GM21360 (cell line): ENCODE results near the gene TRMT44.
"Not testable (repeated sequence)": the region's sequence is repeated elsewhere in the genome, so short reads cannot be mapped to it uniquely, and the experiment has no call there.

Source experiments
- ATAC-seq: cut with Tn5 transposase; IDR thresholded peaks from one replicate; pipeline ENCODE4 v1.9.1; 2021; ENCODE audit warnings: mild to moderate bottlenecking, moderate library complexity; ENCODE audit not compliant: unreplicated experiment

TRMT44 gene

DNA sequence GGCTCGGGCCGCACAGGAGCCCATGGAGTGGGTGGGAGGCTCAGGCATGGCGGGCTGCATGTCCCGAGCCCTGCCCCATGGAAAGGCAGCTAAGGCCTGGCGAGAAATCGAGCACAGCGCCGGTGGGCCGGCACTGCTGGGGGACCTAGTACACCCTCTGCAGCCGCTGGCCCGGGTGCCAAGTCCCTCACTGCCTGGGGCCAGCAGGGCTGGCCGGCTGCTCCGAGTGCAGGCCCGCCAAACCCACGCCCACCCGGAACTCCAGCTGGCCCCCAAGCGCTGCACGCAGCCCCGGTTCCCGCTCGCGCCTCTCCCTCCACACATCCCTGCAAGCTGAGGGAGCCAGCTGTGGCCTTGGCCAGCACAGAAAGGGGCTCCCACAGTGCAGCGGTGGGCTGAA, 50.9 kb downstream of the TRMT44 start:
- ATAC-seq: not testable (repeated sequence)

DNA sequence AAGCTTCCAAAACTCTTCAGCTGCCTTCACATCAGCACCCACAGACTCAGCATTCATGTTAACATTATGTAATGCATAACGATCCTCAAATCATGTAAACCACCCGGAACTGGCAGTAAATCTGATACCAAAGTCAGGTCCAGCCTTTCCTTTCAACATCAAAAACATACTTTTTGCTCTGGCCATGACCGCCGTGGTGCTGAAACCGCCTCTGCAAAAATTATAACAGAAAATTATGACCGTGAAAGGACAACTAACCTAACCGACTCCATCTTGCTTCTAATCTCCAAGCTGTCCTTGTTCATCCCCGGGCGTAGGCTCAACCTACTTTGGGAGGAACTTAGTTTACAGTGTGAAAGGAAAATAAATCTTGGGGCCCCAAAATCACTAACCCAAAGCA, 51.6 kb downstream of the TRMT44 start:
- no peak for ATAC-seq

DNA sequence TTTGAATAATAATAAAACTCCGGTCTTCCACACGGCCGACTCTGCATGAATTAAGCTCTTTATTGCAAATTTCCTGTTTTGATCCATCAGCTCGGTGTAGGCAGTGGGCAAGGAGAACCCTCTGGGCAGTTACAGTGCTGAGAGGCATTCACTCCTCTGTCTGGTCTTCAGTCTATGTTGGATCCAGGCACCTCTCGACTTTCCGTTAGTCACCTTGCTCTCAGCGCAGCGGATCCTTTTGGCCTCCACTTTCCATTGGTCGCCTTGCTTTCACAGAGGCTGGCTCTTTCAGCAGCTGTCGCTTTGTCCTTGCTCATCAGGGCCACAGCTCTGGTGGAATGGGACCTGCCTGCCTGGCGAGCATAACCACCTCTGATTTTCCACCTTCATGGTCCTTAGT, 52.9 kb downstream of the TRMT44 start:
- no peak for ATAC-seq

DNA sequence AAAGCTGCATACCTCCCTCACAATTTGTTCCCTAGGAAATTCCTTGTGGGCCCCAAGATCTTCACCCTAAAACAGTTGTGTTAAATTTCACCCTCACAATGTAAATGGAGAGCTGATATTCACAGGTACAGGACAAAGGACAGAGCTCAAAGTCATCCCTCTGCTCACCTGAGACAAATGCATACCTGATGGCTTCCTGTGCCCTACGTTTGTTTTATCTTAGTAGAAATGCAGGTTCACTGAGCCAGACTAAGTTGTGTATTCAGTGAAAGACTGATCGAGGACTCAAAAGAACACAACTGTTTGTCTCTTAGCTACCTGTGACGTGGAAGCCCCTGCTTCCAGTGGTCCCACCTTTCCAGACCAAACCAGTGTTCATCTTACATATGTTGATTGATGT, 53.6 kb downstream of the TRMT44 start:
- ATAC-seq: no peak

DNA sequence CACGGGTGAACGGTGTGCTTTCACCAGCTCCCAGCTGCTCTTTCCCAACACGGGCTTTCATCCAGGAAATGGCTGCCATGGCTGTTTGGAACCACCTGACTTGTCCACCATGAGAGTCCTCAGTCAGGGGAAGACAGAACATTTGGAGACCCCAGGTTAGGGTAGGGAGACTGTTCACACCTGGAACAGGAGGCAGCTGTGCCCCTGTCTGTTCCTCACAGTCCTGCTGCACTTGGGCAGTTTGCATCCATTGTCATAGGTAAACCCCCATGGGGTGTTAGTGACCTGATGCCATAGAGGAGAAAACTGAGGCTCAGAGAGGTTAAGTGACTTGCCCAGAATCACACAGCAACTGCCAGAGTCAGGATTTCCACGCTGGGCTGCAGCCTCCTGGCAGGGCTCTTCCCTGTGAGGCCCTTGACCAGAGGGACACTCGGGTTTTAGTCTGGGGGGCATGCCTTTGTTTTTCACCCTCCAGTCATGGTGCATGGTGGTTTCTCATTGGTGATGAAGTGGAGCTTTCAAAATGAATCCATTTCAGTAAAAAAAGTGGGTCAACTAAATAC, 54.5 kb downstream of the TRMT44 start:
- ATAC-seq: no peak

DNA sequence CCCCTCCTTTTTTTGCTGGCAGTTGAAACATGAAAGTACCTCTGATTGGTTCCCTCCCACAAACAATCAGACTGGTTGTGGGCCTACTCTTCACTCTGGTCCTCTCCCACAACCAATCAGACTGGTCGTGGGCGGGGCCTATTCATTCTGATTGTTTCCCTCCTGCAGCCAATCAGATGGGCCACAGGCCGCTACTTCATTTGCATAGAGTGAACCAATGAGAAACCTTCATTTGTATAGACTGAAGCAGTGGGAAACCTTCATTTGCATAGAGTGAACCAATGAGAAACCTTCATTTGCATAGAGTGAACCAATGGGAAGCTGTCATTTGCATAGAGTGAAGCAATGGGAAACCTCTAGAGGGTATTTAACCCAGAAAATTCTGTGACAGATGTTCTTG, 55.2 kb downstream of the TRMT44 start:
- ATAC-seq: no peak

DNA sequence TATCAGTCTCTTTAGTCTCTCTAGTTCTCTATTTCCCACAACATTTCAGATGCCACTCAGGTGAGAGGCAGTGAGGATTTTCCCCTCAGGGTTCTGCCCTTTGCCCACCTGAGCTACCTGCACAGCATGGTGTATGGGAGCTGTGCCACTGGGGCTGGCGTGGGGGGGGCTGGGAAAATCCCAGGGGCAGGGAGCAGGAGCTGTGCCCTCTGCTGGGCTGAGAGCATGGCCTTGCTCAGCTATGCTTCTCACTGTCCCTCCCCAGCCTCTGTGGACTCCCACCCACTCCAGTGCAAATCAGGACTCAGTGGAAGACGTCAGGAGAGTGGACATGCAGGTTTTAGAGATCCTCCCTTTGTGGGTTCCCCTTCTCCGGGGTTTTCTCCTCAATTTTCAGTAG, 57.2 kb downstream of the TRMT44 start:
- no peak for ATAC-seq

DNA sequence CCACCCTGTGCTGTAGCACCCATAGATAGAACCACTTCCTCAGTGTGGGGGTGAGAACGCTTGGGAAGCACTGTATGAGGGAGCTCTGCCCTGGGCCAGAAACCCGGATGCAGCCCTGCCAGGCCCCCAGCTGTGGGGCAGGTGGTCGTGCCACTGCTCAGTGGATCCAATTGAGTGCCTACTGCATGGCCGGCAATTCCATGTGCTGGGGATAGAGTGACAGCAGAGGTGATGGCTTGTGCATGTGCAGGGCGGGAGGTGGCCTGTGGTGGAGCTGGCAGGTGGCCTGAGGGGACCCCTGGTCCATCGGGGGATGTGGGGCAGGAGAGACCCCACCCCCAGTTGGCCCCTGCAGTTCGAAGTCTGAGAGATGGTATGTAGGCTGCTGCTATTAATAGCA, 60.4 kb downstream of the TRMT44 start:
- no peak for ATAC-seq

DNA sequence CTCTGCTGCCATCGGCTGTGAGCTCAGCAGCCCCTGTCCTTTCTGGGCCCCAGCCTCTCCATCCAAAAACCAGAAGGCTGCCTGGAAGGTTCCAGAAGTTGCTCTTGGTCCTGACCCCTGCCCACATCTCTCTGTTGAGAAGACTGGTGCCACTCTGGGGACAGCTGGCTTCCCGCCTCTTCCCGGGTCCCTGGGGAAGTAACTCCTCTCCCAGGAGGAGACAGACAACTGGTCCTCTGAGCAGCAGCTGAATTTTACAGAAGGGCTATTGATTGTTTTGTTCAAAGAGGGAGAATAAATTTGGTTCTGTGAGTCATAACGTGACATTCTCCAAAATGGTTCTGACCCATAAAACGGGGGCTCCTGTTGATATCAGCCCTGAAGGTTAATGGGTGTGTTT, 61.2 kb downstream of the TRMT44 start:
- ATAC-seq: no peak

DNA sequence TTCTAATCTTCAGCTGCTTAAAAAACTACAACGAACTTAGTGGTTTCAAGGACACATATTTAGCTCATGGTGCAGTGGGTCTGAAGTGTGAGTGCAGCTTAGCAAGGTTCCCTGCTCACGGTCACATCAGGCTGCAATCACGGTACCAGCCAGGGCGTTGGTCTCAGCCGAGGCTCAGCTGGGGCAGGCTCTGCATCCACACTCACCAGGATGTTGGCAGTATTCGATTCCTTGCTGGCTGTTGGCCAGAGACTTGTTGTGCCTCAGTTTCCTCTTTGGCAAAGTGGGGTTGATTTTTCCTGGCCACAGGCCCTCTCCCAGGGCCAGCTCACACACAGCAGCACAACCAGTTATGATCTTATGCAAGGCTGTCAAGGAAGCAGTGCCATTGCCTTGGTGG, 61.8 kb downstream of the TRMT44 start:
- no peak for ATAC-seq

DNA sequence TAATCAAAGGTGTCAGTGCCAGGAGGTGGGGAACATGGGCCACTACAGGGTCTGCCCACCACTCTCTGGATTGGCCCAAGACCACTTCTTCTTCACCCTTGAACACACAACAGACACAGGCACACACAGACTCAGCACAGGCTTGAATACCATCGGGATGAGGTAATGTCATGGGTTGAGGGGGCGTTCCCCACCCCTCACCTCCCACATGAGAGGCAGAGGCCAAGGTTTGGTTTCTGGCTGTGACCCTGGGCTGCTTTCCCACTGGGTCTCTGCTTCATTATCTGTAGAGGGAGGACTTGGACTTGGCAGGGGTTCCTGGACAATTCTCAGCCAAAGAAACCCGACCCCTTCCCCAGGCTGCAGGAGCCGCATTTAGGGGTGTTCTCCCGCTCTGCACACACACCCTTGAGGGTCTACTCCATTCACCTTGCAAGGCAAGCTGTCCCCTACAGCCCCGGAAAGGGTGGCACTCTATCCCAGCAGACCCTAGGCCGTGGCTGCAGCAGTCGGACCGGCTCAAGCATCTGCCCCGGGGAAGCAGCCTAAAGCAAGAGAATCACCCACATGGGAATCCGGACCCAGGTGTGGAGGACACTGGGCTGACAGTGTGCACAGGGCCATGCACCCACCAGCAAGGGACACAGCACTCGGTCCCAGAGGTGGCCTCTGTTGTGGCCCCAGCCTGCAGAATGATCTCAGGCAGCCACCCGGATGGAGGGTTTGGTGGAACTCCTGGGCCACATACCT, 62.4 kb downstream of the TRMT44 start:
- ATAC-seq: no peak

DNA sequence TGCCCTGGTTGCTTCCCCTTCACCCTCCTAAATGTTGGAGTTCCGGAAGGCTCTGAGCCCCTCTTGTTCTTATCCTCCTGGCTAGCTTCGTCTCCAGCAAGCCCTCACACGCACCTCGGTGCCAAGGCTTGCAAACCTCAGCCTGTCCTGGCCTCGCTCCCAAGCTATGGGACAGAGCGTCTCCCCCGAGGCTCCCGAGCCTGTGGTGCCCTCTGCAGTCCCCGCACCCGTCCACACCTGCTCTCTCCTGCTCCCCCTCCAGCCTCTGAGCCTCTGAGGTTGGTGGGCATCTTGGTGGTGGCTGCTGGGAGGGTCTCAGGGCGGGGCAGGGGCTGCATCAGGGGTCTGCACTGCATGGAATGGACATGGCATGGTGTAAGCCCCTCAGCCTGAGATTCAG, 63.2 kb downstream of the TRMT44 start:
- no peak for ATAC-seq

DNA sequence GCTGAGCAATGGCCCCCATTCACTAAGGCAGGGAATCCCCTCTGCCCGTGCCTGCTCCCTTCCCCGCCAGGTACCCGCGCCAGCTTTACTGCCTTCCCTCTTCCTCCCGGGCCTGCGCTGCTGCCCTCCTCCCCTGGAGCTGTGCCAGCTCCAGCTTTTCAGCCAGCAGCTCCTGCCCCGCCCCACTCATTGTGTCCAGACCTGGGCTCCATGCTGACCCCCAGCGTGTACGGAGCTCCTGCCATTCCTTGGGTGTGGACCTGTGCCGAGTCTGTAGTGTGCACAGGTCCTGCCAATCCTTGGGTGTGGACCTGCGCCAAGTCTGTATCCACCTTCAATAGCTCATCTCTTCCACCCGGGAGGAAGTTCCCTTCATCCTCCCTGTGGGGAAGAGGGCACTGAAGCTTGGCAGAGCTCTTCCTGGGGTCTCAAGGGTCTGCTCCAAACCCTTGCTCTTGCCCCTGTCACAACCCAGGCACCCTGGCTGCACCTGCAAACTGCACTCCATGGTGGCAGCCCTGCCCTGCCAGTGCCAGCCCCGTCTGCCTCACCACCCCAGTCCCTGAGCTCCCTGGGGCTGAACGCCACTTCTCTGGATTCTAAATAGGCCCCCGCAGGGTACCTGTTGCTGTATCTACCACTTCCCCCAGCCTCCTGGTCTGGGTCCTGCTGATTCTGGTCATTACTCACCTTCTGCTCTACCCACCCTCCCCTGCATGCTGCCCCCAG, 63.9 kb downstream of the TRMT44 start:
- no peak for ATAC-seq

DNA sequence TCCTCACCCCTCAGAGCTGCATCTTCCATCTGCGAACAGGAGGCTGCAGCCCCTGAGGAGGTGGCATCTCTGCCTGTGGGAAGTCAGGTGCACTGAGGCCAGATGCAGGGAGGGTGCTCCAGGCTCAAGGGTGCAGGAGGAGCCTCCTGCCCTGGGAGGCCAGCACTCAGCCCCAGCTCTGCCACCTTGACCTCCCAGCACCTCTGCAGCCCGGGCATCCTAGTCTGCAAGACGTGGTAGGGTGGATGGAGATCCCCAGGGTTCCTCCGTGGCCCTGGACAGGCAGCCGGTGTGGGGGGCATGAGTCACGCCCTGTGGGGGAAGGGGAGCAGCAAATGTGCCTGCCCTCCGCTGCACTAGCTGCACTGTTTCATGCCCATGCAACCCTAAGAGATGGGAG, 64.7 kb downstream of the TRMT44 start:
- no peak for ATAC-seq

DNA sequence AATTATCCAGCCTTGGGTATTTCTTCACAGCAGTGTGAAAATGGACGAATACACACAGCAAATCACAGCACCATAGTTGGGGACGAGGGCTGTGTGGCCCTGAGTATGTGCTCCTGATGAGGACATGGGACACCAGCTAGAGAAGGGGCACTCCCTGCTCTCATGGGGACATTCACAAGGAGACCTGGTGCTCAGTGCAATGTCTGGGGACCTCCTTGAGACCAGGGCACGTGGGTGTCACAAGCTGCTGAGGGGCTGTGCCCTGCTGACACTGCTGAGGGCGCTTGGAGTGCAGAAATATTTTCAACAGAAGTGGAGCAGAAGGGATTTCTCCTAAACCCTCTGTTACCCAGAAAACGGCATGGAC, 65.4 kb downstream of the TRMT44 start:
- no peak for ATAC-seq

DNA sequence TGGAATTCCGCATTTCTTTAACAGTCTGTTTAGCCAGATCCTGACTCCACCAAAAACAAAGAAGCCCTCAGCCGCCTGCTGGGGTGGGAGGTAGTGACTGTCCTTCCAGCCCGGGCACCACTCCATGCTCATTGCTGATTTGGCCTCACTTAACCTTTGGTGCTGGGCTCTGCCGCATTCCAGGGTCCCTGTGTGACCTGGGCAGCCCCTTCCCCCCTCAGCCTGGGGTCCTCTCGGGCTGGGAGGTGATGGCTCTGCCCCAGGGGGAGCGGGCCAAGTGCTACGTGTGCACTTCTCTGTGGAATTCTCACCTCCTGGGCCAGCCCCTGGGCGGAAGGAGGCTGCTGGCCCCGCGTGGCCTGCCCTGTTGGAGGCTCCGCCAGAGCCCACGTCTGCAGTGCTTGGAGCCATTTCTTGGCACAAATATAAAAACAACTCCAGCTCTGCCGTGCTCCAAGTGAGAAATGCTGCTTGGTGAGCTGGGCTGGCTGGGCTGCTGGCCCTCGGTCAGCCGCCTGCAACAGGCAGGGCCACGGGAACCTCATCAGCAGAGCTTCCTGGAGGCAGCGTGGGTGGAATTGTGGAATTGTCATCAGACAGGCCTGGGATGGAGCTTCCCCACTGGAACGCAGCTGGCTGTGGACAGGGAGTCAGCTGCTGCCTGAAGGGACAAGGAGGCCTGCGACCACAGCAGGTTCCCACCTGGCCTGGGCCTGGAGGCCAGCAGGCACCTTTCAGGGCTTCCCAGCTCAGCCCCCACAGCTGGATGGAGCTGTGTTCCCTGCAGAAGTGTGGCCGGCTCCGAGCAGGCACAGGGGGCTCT, 66.0 kb downstream of the TRMT44 start:
- no peak for ATAC-seq

DNA sequence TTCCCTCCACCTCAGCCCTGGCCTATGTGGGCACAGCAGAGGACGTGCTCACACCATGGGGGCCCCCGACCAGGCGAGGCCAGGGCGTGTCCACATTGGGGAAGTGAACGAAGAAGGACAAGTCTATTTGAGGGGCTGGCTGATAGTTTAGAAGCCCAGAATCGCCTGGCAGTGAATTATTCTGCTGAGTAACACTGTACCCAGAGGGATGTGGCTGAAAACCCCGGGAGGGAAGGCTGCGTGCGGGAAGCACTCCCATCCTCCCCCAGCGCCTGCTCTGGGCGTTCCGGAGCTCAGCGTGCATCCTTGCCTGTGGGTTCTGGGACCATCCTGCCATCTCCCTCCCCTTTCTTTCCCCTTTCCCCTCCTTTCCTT, 66.6 kb downstream of the TRMT44 start:
- ATAC-seq: no peak

DNA sequence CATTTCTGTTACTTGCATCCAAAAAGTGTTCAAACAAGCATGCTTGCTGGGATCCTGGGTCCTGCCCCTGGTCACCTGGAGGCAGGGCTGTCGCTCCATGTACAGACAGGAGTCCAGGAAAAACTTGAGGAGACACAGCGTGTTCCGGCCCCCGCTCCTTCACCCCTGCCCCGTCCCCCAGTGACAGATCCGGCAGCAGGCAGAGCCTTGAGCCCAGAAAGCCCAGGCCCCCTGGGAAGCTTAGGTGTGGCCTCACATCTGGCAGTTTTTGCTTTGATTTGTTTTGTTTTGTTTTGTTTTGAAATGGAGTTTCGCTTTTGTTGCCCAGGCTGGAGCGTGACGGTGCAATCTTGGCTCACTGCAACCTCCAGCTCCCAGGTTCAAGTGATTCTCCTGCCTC, 67.0 kb downstream of the TRMT44 start:
- no peak for ATAC-seq

DNA sequence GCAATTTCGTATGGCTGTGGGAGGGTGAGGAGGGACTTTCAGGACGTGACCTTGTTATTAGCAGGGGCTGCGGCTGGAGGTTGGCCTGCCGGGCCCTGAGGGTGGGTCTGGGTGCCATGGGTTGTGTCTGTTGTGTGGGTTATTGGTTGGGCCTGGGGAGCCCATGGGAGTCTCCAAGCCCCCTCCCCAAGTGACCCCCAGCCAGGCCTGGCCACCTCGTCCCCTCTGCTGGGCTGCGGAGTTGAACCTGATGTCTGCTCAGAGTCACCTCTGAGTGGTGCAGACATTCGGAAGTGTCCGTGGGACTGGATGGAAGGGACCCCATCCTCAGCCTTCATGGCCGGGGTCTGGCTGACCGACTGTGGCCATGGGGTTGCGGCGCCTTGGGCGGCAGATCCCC, 67.7 kb downstream of the TRMT44 start:
- no peak for ATAC-seq

DNA sequence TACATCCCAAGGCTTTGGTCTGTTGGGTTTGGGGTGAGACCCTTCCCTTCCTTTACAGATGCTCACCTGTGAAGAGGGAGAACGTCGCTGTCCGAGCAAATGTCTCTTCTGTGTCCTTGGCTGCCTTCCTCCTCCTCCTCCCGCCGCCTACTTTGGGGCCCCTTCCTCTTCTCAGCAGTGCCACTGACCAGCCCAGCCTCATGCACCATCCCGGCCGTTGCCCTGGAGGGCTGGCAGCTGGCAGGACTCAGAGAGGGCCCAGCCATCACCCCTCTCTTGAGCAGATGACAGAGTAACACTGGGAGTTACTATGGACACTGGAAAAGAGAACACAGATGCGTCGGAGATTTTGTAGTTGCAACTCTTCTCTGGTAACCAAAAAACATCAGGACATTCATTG, 68.2 kb downstream of the TRMT44 start:
- no peak for ATAC-seq

DNA sequence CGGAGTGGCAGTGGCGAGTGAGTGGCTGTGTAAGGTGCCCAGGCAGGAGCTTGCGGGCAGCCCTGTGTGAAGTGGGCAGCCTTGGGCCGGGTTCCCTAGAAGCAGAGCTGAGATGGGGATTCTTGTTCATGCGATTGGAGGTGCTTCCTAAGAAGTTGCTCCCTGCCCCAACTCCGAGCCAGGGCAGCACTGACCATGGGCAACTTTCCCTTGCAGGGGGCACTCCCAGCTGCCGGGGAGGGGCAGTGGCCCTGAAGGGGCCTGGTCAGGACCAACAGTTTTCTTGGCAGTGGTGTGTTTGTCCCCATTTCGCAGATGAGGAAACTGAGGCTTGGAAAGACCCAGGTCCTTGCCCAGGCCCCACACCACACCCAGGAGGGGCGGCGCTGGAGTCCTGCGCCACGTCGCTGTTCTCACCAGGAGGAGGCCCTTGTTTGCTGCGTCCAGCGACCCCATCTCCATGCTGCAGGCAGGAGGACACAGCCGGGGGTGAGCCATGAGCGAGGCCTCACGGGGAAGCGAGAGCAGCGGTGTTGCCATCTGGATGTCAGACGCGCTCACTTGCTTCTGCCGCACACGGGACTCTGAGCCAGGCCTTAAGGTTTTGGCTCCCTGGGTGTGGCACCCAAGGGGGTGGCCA, 68.9 kb downstream of the TRMT44 start:
- ATAC-seq: no peak
